Endodermal cell (in vitro differentiated cells): ENCODE results near the gene ZMIZ1. TPM values are rescaled to one million over a fixed set of nuclear protein-coding genes. Genes with fewer than 3 reads are reported as not detected.

ENCODE experiments used
- DNase-seq: peaks from one replicate; pipeline ENCODE4 v3.0.0-alpha.2; 2017
- H3K27ac ChIP-seq: 2 replicates; pipeline ENCODE4 v1.5.1; 2013; ENCODE audit warnings: mild to moderate bottlenecking, low read depth, low read length, moderate library complexity
- H3K27me3 ChIP-seq: 2 replicates; pipeline ENCODE4 v1.6.1; 2013; ENCODE audit warnings: mild to moderate bottlenecking, low read length, moderate library complexity; ENCODE audit not compliant: insufficient read depth, control insufficient read depth, poor library complexity, severe bottlenecking
- H3K36me3 ChIP-seq: 2 replicates; pipeline ENCODE4 v1.7.0; 2013; ENCODE audit warnings: mild to moderate bottlenecking, low read length, moderate library complexity; ENCODE audit not compliant: control insufficient read depth, insufficient read depth
- H3K4me1 ChIP-seq: one replicate; pipeline ENCODE4 v1.7.0; 2013; ENCODE audit warnings: low read length; ENCODE audit not compliant: control insufficient read depth, insufficient read depth
- H3K4me3 ChIP-seq: 2 replicates; pipeline ENCODE4 v1.5.1; 2013; ENCODE audit warnings: mild to moderate bottlenecking, low read length, moderate library complexity
- H3K9ac ChIP-seq: 2 replicates; pipeline ENCODE4 v1.6.1; 2013; ENCODE audit warnings: mild to moderate bottlenecking, low read length, moderate library complexity; ENCODE audit not compliant: poor library complexity, severe bottlenecking; ENCODE audit errors: extremely low read depth
- H3K9me3 ChIP-seq: 2 replicates; pipeline ENCODE4 v1.6.1; 2013; ENCODE audit warnings: mild to moderate bottlenecking, low read length, moderate library complexity; ENCODE audit not compliant: control insufficient read depth
- H3K27ac Mint-ChIP-seq: 2 replicates; pipeline ENCODE4 v1.8.0; 2020; ENCODE audit warnings: mixed read lengths
- H3K27me3 Mint-ChIP-seq: 2 replicates; pipeline ENCODE4 v1.8.0; 2021; ENCODE audit warnings: mild to moderate bottlenecking, mixed read lengths; ENCODE audit not compliant: insufficient read depth
- H3K36me3 Mint-ChIP-seq: 2 replicates; pipeline ENCODE4 v1.8.0; 2020; ENCODE audit warnings: low read depth, mixed read lengths
- H3K4me1 Mint-ChIP-seq: 2 replicates; pipeline ENCODE4 v1.8.0; 2020; ENCODE audit warnings: mixed read lengths
- H3K4me3 Mint-ChIP-seq: 2 replicates; pipeline ENCODE4 v1.8.0; 2020; ENCODE audit warnings: mild to moderate bottlenecking, moderate library complexity, mixed read lengths
- H3K9me3 Mint-ChIP-seq: 2 replicates; pipeline ENCODE4 v1.8.0; 2020; ENCODE audit warnings: mild to moderate bottlenecking, mixed read lengths
- CTCF ChIP-seq: fragments of 200-600 bp; sonication (generic); conservative IDR thresholded peaks from 2 replicates; pipeline ENCODE4 v1.5.0; 2021; ENCODE audit warnings: antibody characterized with exemption, mild to moderate bottlenecking
- whole genome bisulfite sequencing, 2 experiments: methylation state at CpG; one replicate each; pipeline versions ENCODE4 v1.1.5 to v1.1.7; 2013; ENCODE audit warnings: missing lambda C conversion rate in 2 of 2, mixed read lengths in 1 of 2; ENCODE audit not compliant: insufficient coverage in 1 of 2, insufficient read length in 1 of 2; 5-methylcytosine and 5-hydroxymethylcytosine counted together
- total RNA-seq, 2 donors: library from RNA; stranded (reverse); fragmentation: NEBNext Ultra II Directional in 1 of 2; extraction: Animal tissue kit (Norgen Biotek cat#: 25700) in 1 of 2; gene quantifications; 2 replicates in 1 of 2; 3 replicates in 1 of 2; pipeline ENCODE4 v1.2.1, GENCODE V29; 2021

ZMIZ1 gene
- total RNA-seq, 2 donors from 2014 or later, result 65.3 to 67.5 TPM

DNA sequence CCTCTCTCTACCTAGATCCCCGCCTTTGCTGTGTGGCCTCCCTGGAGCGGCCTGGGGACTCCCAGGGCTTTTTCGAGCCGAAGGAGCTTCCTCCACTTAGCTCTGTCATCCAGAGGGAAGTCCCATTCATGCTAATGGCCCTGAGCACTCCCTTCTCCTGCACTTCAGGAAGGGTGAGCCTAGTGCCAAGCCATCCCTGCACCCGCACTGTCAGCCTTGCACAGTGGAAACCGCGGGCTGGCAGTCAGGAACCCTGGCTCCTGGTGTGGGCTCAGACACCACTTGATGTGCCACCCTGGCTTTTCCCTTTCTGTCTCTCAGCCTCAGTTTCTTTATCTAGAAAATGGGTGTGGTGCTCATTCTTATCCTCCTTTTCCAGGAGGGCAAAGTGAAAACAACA is 131.6 kb downstream of the ZMIZ1 start:
- Histone ChIP-seq H3K4me1 (peaks cover under 1% of the 10 kb centered on the region), H3K27me3 (no peaks in the 10 kb centered on the region), H3K9ac (no peak overlapping the region), H3K36me3 (peaks cover 53% of the 10 kb centered on the region), H3K27ac (no peak overlapping the region), H3K4me3 (no peak overlapping the region), H3K9me3 (no peaks in the 10 kb centered on the region)
- 95 to 97% methylated on average over 5 to 7 of the region's 7 CpGs for whole genome bisulfite sequencing, 2 experiments
- no peak for TF ChIP-seq CTCF
- Mint-ChIP-seq H3K4me1 (no peaks in the 10 kb centered on the region), H3K27me3 (no peaks in the 10 kb centered on the region), H3K4me3 (no peak overlapping the region), H3K9me3 (no peaks in the 10 kb centered on the region), H3K27ac (no peak overlapping the region), H3K36me3 (peaks cover 38% of the 10 kb centered on the region)
- DNase-seq, result no peak

DNA sequence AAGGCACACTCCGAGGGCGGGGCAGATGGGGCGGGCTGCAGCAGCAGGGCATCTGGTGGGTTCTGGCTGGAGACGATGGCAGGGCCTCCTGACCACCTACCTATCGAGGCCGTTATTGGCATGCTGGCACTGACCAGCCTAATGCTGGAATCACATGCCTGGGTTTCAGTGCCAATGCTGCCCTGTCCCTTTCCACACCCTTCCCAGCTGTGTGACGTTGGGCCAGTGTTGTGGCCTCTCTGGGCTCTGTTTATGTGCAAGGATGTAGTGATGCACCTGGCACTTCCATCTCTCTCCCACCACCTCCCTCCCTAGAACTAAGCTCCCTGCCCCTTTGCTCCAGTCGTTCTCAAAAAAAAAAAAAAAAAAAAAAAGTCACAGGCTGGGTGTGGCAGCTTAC is 132.9 kb downstream of the ZMIZ1 start:
- 95 to 98% methylated on average over 6 to 8 of the region's 8 CpGs for WGBS, 2 experiments
- DNase-seq, result no peak
- H3K4me1 Mint-ChIP-seq, result no peaks in the 10 kb centered on the region
- H3K4me1 ChIP-seq, result no peaks in the 10 kb centered on the region
- H3K27me3 Mint-ChIP-seq, result no peaks in the 10 kb centered on the region
- peaks cover 42% of the 10 kb centered on the region for H3K36me3 Mint-ChIP-seq
- TF ChIP-seq CTCF, result no peak
- H3K4me3 ChIP-seq, result no peak overlapping the region
- no peaks in the 10 kb centered on the region for H3K9me3 Mint-ChIP-seq
- H3K4me3 Mint-ChIP-seq, result no peak overlapping the region
- peaks cover 52% of the 10 kb centered on the region for H3K36me3 ChIP-seq
- no peak overlapping the region for H3K27ac Mint-ChIP-seq
- no peaks in the 10 kb centered on the region for H3K27me3 ChIP-seq
- no peak overlapping the region for H3K27ac ChIP-seq
- H3K9me3 ChIP-seq, result no peaks in the 10 kb centered on the region
- H3K9ac ChIP-seq, result no peak overlapping the region

- peak; percentile 82 for TF ChIP-seq CTCF
- H3K27me3 ChIP-seq, result no peaks in the 10 kb centered on the region
- H3K4me1 ChIP-seq, result no peaks in the 10 kb centered on the region
- no peak overlapping the region for H3K27ac Mint-ChIP-seq
- no peaks in the 10 kb centered on the region for H3K9me3 ChIP-seq
- H3K36me3 ChIP-seq, result peaks cover 49% of the 10 kb centered on the region
- H3K36me3 Mint-ChIP-seq, result peaks cover 49% of the 10 kb centered on the region
- H3K27ac ChIP-seq, result no peak overlapping the region
- DNase-seq, result peak; percentile 86
- no peaks in the 10 kb centered on the region for H3K4me1 Mint-ChIP-seq
- H3K9me3 Mint-ChIP-seq, result no peaks in the 10 kb centered on the region
- no peak overlapping the region for H3K4me3 Mint-ChIP-seq
- H3K4me3 ChIP-seq, result no peak overlapping the region
- no peak overlapping the region for H3K9ac ChIP-seq
- WGBS, 2 experiments, result 68 to 69% methylated on average over 6 to 9 of the region's 9 CpGs
- no peaks in the 10 kb centered on the region for H3K27me3 Mint-ChIP-seq
These were observed 133.6 kb downstream of the ZMIZ1 start for GRCh38 chr10:79202188-79203013.
